ENCODE data around the gene NFIB.

NFIB gene

GRCh38 chr9:14098486-14099180, 215.3 kb downstream of the NFIB start:
- DNase-seq (ENCODE audit: low read depth): no peak

GRCh38 chr9:14097666-14098415, 216.1 kb downstream of the NFIB start:
- DNase-seq (ENCODE audit: low read depth): no peak

GRCh38 chr9:14097215-14097614, 216.7 kb downstream of the NFIB start:
- no peak for DNase-seq (ENCODE audit: low read depth)

GRCh38 chr9:14096258-14096922, 217.6 kb downstream of the NFIB start:
- no peak for DNase-seq (ENCODE audit: low read depth)

GRCh38 chr9:14095277-14095676, 218.7 kb downstream of the NFIB start:
- DNase-seq (ENCODE audit: low read depth): no peak

GRCh38 chr9:14094491-14094890, 219.4 kb downstream of the NFIB start:
- DNase-seq (ENCODE audit: low read depth): no peak

GRCh38 chr9:14092344-14092743, 221.6 kb downstream of the NFIB start:
- no peak for DNase-seq (ENCODE audit: low read depth)

- DNase-seq (ENCODE audit: low read depth): no peak
These were observed 224.7 kb downstream of the NFIB start for GRCh38 chr9:14089051-14089803.

- DNase-seq (ENCODE audit: low read depth): no peak
These were observed 226.4 kb downstream of the NFIB start for GRCh38 chr9:14087576-14087975.

- no peak for DNase-seq (ENCODE audit: low read depth)
These were observed 227.4 kb downstream of the NFIB start for GRCh38 chr9:14086495-14086894.

- no peak for DNase-seq (ENCODE audit: low read depth)
These were observed 228.1 kb downstream of the NFIB start for GRCh38 chr9:14085810-14086209.

GRCh38 chr9:14084867-14085266, 229.1 kb downstream of the NFIB start:
- DNase-seq (ENCODE audit: low read depth): no peak

- no peak for DNase-seq (ENCODE audit: low read depth)
These were observed 230.6 kb downstream of the NFIB start for GRCh38 chr9:14083366-14083765.

- no peak for DNase-seq (ENCODE audit: low read depth)
These were observed 231.2 kb downstream of the NFIB start for GRCh38 chr9:14082732-14083131.

- no peak for DNase-seq (ENCODE audit: low read depth)
These were observed 232.2 kb downstream of the NFIB start for GRCh38 chr9:14081745-14082144.

- DNase-seq (ENCODE audit: low read depth): no peak
These were observed 232.9 kb downstream of the NFIB start for GRCh38 chr9:14080959-14081542.

- DNase-seq (ENCODE audit: low read depth): no peak
These were observed 234.5 kb downstream of the NFIB start for GRCh38 chr9:14079440-14079839.

GRCh38 chr9:14077672-14078071, 236.3 kb downstream of the NFIB start:
- DNase-seq (ENCODE audit: low read depth): no peak

GRCh38 chr9:14075218-14075617, 238.7 kb downstream of the NFIB start:
- DNase-seq (ENCODE audit: low read depth): no peak

GRCh38 chr9:14072850-14073249, 241.1 kb downstream of the NFIB start:
- no peak for DNase-seq (ENCODE audit: low read depth)

GRCh38 chr9:14071484-14071883, 242.5 kb downstream of the NFIB start:
- no peak for DNase-seq (ENCODE audit: low read depth)

GRCh38 chr9:14068690-14069089, 245.3 kb downstream of the NFIB start:
- no peak for DNase-seq (ENCODE audit: low read depth)
